SU-DHL-6 (cell line): ENCODE measurements around the gene BCORL1.

Experiments
- EZH2phosphoT487 ChIP-seq: fragments of 200-600 bp; sonication (generic), shearing (Covaris generic); conservative IDR thresholded peaks from 2 replicates; pipeline ENCODE4 v1.6.1; 2018; ENCODE audit warnings: mild to moderate bottlenecking, antibody characterized with exemption, low read length, moderate library complexity, mixed read lengths
- TF ChIP-seq, protein P1 (sequence below): fragments of 200-600 bp; sonication (generic); IDR thresholded peaks from one replicate; pipeline ENCODE4 v1.5.1; 2017; ENCODE audit warnings: antibody characterized with exemption, mild to moderate bottlenecking, low read length, moderate library complexity; ENCODE audit not compliant: insufficient read depth, poor library complexity, severe bottlenecking

DNA sequence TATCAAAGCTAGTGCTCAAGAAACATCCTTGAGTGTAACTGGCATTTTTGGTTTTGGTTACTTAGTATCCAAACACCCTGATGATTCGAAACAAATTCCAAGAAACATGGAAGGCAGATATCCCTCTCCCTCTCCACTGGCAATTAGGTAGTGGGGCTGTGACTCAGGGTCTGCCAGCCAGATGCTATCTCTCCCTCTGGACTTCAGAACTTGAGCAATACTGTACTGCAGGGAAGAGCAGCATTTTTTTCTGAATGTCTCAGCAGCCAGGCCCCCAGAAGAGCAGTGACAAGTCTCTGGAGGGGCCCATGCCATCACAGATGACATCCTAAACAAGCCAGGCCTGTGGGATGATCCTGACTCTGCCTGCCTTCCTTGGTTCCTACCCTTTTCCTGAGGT is 37.3 kb upstream of the BCORL1 start:
- TF ChIP-seq, protein P1, sequence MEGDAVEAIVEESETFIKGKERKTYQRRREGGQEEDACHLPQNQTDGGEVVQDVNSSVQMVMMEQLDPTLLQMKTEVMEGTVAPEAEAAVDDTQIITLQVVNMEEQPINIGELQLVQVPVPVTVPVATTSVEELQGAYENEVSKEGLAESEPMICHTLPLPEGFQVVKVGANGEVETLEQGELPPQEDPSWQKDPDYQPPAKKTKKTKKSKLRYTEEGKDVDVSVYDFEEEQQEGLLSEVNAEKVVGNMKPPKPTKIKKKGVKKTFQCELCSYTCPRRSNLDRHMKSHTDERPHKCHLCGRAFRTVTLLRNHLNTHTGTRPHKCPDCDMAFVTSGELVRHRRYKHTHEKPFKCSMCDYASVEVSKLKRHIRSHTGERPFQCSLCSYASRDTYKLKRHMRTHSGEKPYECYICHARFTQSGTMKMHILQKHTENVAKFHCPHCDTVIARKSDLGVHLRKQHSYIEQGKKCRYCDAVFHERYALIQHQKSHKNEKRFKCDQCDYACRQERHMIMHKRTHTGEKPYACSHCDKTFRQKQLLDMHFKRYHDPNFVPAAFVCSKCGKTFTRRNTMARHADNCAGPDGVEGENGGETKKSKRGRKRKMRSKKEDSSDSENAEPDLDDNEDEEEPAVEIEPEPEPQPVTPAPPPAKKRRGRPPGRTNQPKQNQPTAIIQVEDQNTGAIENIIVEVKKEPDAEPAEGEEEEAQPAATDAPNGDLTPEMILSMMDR: no peak
- TF ChIP-seq EZH2phosphoT487: no peak
